Effector memory CD4-positive, alpha-beta T cell (primary cell): ENCODE results near the gene ALX3.
"Not testable (repeated sequence)": the region's sequence is repeated elsewhere in the genome, so short reads cannot be mapped to it uniquely, and the experiment has no call there.

Experiments
- DNase-seq, 3 donors: peaks; one replicate each; pipeline ENCODE4 v3.0.0-alpha.2; 2020
- H3K27ac ChIP-seq: 2 replicates; pipeline ENCODE4 v1.7.0; 2013; ENCODE audit warnings: mild to moderate bottlenecking, low read length, moderate library complexity; ENCODE audit not compliant: insufficient read depth, poor library complexity, severe bottlenecking
- H3K27me3 ChIP-seq: replicated peaks from 2 replicates; pipeline ENCODE4 v1.7.0; 2013; ENCODE audit warnings: mild to moderate bottlenecking, low read length; ENCODE audit not compliant: insufficient read depth, control insufficient read depth, poor library complexity, severe bottlenecking
- H3K36me3 ChIP-seq: 2 replicates; pipeline ENCODE4 v1.7.0; 2013; ENCODE audit warnings: mild to moderate bottlenecking, low read length, moderate library complexity; ENCODE audit not compliant: control insufficient read depth, insufficient read depth
- H3K4me1 ChIP-seq: 2 replicates; pipeline ENCODE4 v1.7.0; 2013; ENCODE audit warnings: low read length, mild to moderate bottlenecking; ENCODE audit not compliant: control insufficient read depth, insufficient read depth, poor library complexity, severe bottlenecking
- H3K4me3 ChIP-seq: 2 replicates; pipeline ENCODE4 v1.7.0; 2013; ENCODE audit warnings: low read length, low read depth, mild to moderate bottlenecking; ENCODE audit not compliant: insufficient read depth, poor library complexity, severe bottlenecking
- H3K9me3 ChIP-seq: 2 replicates; pipeline ENCODE4 v1.7.0; 2013; ENCODE audit warnings: mild to moderate bottlenecking, low read length, moderate library complexity; ENCODE audit not compliant: control insufficient read depth

ALX3 gene

DNA sequence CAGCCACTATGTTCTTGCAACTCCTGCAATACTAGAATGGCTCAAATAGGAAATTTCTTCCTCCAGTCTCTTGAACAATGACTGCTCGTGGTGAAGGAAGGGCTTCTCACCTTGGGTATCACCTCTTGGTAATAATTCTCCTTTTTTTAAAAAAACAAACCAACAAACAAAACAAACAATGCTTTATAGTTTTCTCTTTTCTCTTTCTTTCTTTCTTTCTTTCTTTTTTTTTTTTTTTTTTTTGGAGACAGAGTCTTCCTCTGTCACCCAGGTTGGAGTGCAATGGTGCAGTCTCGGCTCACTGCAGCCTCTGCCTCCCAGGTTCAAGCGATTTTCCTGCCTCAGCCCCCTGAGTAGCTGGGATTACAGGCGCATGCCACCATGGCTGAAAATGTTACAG, 39.8 kb downstream of the ALX3 start:
- Histone ChIP-seq H3K4me3 (peak overlapping the region; percentile 44), H3K4me1 (peaks cover 14% of the 10 kb centered on the region), H3K27ac (peak overlapping the region; percentile 55)
- H3K9me3 ChIP-seq, H3K36me3 ChIP-seq, H3K27me3 ChIP-seq, DNase-seq: not testable (repeated sequence)

DNA sequence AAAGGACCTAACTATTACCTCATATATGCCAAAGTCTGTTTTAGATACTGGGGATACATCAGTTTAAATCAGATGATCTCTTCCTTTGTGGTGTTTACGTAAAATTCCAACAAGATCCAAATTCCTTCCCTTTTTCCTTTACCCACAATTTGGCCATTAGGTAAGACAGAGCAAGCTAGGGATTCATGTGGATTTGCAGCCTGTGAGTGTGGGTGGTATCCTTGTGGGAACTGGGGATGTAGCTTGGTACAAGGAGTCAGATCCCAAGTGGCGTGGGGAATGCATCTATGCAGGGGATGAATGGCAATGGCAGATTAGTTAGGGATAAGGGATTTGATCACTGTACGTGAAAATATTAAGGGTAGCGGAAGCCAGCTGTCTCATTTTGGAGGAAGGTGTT, 45.9 kb downstream of the ALX3 start:
- Histone ChIP-seq H3K4me3 (no peak overlapping the region), H3K27me3 (no peaks in the 10 kb centered on the region), H3K4me1 (no peaks in the 10 kb centered on the region), H3K36me3 (peaks cover 24% of the 10 kb centered on the region), H3K9me3 (no peaks in the 10 kb centered on the region), H3K27ac (no peak overlapping the region)
- DNase-seq: no peak

DNA sequence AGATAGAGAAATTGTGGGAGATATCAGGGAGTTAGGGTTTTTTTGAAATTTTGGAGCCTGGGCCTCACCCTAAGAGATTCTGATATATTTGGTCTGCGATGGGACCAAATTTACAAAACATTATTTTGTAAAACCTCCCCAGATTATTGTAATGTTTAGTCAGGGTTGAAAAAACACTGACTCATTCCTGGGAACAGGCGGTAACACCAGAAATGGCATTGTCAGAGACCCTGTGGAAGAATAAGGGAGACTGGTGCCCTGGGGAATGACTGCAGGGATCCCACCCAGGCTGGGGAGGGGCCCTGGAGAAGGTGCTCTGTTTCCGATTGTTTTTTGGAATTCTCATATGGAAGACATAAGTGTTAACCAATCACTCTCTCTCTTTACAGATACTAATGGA, 49.2 kb downstream of the ALX3 start:
- no peaks in the 10 kb centered on the region for H3K27me3 ChIP-seq
- H3K27ac ChIP-seq: no peak overlapping the region
- no peaks in the 10 kb centered on the region for H3K9me3 ChIP-seq
- DNase-seq: no peak
- no peaks in the 10 kb centered on the region for H3K4me1 ChIP-seq
- peaks cover 56% of the 10 kb centered on the region for H3K36me3 ChIP-seq
- H3K4me3 ChIP-seq: no peak overlapping the region

DNA sequence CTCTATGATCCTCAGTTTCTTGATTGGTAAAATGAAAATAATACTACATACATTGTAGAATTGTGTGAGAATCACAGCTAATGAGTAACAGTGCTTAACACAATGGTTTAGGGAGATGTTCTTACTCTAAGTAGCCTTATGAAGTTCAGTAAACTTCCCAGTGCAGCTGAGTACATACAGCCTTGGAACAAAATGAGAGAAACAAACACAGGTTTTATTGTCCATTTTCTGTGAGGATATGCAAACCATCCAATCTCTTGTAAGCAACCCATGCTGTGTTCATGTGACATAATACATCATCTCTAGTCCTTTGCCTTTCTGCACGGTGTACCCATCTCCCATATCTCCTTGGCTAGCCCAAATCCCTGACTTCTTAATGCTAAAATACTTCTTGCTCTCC, 50.7 kb downstream of the ALX3 start:
- Histone ChIP-seq H3K36me3 (peaks cover 68% of the 10 kb centered on the region), H3K9me3 (no peaks in the 10 kb centered on the region), H3K4me3 (no peak overlapping the region), H3K27ac (no peak overlapping the region), H3K27me3 (no peaks in the 10 kb centered on the region), H3K4me1 (no peaks in the 10 kb centered on the region)
- no peak for DNase-seq

DNA sequence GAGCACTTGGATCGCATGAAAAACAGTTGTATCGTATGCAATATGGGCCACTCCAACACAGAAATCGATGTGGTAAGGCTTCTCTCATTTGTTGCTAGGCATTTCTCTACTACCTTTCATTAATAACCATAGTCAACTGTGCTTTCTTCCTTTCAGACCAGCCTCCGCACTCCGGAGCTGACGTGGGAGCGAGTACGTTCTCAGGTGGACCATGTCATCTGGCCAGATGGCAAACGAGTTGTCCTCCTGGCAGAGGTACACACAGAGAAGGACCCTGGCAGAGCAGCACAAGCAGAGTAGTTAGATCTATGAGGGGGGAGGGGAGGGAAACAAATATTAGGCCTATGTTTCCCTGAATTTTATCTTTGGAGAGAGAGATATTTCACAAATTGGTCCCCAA, 52.1 kb downstream of the ALX3 start:
- DNase-seq: no peak
- Histone ChIP-seq H3K9me3 (no peaks in the 10 kb centered on the region), H3K4me1 (no peaks in the 10 kb centered on the region), H3K4me3 (no peak overlapping the region), H3K27me3 (no peaks in the 10 kb centered on the region), H3K36me3 (peaks cover 78% of the 10 kb centered on the region), H3K27ac (no peak overlapping the region)

DNA sequence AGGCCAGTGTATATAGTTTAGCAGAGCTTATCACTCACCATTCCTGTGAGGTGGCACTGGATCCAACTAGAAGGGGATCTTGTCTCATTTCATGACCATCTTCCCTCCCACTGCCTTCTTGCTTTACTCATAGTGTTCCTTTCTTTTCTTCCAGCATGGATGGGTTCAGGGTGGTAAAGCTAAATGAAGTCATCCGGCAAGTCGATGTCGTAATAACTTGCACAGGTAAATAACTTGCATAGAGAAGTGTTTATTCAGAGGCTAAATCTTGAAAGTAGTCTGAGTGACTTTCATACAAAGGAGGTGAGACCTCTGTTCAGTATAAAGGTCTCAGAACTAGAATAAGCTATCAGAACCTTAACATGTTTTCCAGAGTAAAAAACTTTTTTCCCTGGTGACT, 52.7 kb downstream of the ALX3 start:
- no peaks in the 10 kb centered on the region for H3K4me1 ChIP-seq
- no peak overlapping the region for H3K27ac ChIP-seq
- no peaks in the 10 kb centered on the region for H3K9me3 ChIP-seq
- DNase-seq: no peak
- H3K27me3 ChIP-seq: no peaks in the 10 kb centered on the region
- H3K4me3 ChIP-seq: no peak overlapping the region
- peaks cover 76% of the 10 kb centered on the region for H3K36me3 ChIP-seq

DNA sequence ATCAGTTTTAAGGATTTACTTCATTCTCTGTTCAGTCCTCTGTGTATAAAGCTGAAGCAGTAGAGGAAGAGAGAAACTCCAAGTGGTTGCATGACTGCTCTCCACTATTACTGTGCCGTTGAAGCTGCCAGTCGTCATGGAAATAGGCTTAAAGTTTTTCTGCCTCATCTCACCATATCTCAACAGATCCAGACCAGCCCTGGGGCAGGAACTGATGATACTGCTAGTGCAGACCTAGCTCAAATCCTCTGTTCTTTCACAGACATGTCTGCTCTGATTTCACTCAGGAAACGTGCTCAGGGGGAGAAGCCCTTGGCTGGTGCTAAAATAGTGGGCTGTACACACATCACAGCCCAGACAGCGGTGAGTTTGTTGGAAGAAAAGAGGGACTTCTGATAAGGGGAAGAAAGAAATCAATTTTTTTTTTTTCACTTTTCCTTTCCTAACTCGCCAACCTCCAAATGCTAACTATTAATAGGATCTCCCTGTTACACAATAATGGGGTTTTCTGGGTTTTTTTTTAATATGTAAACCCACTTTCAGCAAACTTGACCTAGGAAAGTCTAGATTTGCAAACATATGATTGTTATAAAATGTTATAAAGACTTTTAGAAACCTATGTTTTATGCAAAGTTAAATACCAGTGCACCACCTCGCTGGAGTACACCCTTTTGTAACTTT, 58.2 kb downstream of the ALX3 start:
- Histone ChIP-seq H3K4me3 (no peak overlapping the region), H3K27me3 (no peaks in the 10 kb centered on the region), H3K36me3 (peaks cover 58% of the 10 kb centered on the region), H3K27ac (no peak overlapping the region), H3K4me1 (no peaks in the 10 kb centered on the region), H3K9me3 (no peaks in the 10 kb centered on the region)
- no peak for DNase-seq

DNA sequence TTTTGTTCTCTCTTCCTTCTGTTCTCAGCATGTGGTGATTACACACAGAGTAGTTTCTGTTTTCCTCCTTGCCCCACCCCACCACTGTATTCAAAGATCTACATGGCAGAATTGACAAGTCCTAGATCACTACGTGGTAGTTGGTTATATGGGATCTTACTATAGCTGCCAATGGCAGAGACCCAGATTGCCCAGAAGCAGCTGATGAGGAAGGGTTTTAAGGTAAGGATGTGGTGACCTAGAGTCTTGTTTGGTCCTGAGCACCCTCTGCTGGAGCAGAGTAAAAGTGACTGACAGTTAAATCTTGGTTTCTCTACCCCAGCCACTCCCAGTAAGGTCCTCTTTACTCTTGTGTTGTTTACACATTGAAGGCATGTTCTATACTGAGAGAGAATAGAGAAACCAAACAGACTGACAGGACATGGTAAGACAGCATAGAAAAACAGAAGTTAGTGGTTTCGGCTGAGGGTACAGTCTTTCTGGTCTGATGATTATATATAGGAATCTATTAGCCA, 58.9 kb downstream of the ALX3 start:
- Histone ChIP-seq H3K36me3 (peaks cover 52% of the 10 kb centered on the region), H3K4me3 (no peak overlapping the region), H3K27me3 (no peaks in the 10 kb centered on the region), H3K4me1 (no peaks in the 10 kb centered on the region), H3K9me3 (no peaks in the 10 kb centered on the region), H3K27ac (no peak overlapping the region)
- no peak for DNase-seq
